Spleen (tissue), 11 donors: ENCODE data around the gene PRKCG. TPM values are rescaled to one million over a fixed set of nuclear protein-coding genes. Genes with fewer than 3 reads are reported as not detected.

Experiments
- DNase-seq: peaks from one replicate; pipeline ENCODE4 v3.0.0-alpha.2; 2020
- H3K27ac ChIP-seq, 8 donors: fragments of 200-600 bp; sonication (generic) in 7 of 8; 1 replicate in 4 of 8; 2 replicates in 4 of 8; pipeline versions ENCODE4 v1.5.0 to v1.8.0; 2016 to 2021; ENCODE audit warnings: inconsistent platforms in 4 of 8, mild to moderate bottlenecking in 4 of 8, moderate library complexity in 1 of 8
- H3K27me3 ChIP-seq, 7 donors: fragments of 200-600 bp; sonication (generic) in 6 of 7; replicated peaks in 1 of 7; 1 replicate in 4 of 7; 2 replicates in 3 of 7; pipeline versions ENCODE4 v1.5.0 to v1.8.0; 2016 to 2021; ENCODE audit warnings: inconsistent platforms in 3 of 7, mild to moderate bottlenecking in 1 of 7
- H3K36me3 ChIP-seq, 6 donors: fragments of 200-600 bp; sonication (generic) in 5 of 6; 1 replicate in 4 of 6; 2 replicates in 2 of 6; pipeline versions ENCODE4 v1.5.0 to v1.8.0; 2016 to 2021; ENCODE audit warnings: inconsistent platforms in 2 of 6
- H3K4me1 ChIP-seq, 6 donors: fragments of 200-600 bp; sonication (generic) in 5 of 6; 1 replicate in 3 of 6; 2 replicates in 3 of 6; pipeline versions ENCODE4 v1.5.0 to v1.8.0; 2016 to 2021; ENCODE audit warnings: inconsistent platforms in 3 of 6
- H3K4me3 ChIP-seq, 8 donors: fragments of 200-600 bp; sonication (generic) in 7 of 8; 1 replicate in 4 of 8; 2 replicates in 4 of 8; pipeline versions ENCODE4 v1.5.0 to v1.8.0; 2016 to 2021; ENCODE audit warnings: inconsistent platforms in 4 of 8, mild to moderate bottlenecking in 4 of 8, moderate library complexity in 2 of 8
- H3K9me3 ChIP-seq, 8 donors: fragments of 200-600 bp; sonication (generic) in 7 of 8; 1 replicate in 4 of 8; 2 replicates in 4 of 8; pipeline versions ENCODE4 v1.5.0 to v1.8.0; 2016 to 2021; ENCODE audit warnings: inconsistent platforms in 4 of 8
- CTCF ChIP-seq, 11 experiments: fragments of 200-600 bp in 7 of 11; fragments of 450-650 bp in 4 of 11; sonication (generic) in 4 of 11; IDR thresholded peaks in 8 of 11; conservative IDR thresholded peaks in 3 of 11; 1 replicate in 7 of 11; 2 replicates in 4 of 11; pipeline versions ENCODE4 v1.4.0 to v1.8.0; 2016 to 2021; ENCODE audit warnings: antibody characterized with exemption in 11 of 11, inconsistent platforms in 4 of 11, mild to moderate bottlenecking in 1 of 11
- POLR2A ChIP-seq, 3 donors: fragments of 450-650 bp; IDR thresholded peaks; one replicate each; pipeline ENCODE4 v1.5.1; 2017; ENCODE audit warnings: antibody characterized with exemption in 3 of 3, mild to moderate bottlenecking in 1 of 3
- POLR2AphosphoS5 ChIP-seq, 3 donors: sonication (generic); formaldehyde crosslinking; IDR thresholded peaks; one replicate each; pipeline ENCODE4 v1.5.1; 2017; ENCODE audit warnings: antibody characterized with exemption in 3 of 3
- WGBS, 5 donors: extraction: QIAGEN DNeasy Blood & Tissue Kit in 3 of 5; methylation state at CpG; one replicate each; pipeline versions ENCODE4 v1.1.5 to v1.1.7; 2013 to 2018; 5-methylcytosine and 5-hydroxymethylcytosine counted together
- intact Hi-C: fragments of 100-400 bp; cut with DNase I; formaldehyde crosslinking; loops from one replicate; pipeline ENCODE4 v1.15.0; 2023; ENCODE audit warnings: low total_unique reads
- polyA plus RNA-seq, 3 donors: library from polyadenylated mRNA; stranded (reverse); fragments of 200-250 nt; gene quantifications; one replicate each; pipeline ENCODE4 v1.2.1, GENCODE V29; 2013
- total RNA-seq, 7 donors: library from RNA; depleted of rRNA in 3 of 7; stranded (reverse); fragments of >200 nt in 3 of 7; fragmentation: NEBNext Ultra II Directional in 4 of 7; extraction: Animal tissue kit (Norgen Biotek cat#: 25700) in 4 of 7; gene quantifications; one replicate each; pipeline versions ENCODE4 v1.1.0 to v1.2.1, GENCODE V29; 2016 to 2021
- donor health status: healthy with polysubstance abuse.
- donor health status: DM: no; HTN: no; CAD: no; lungs with moderate emphysema.
- donor health status: DM: no; HTN: no; CAD: no.
- donor health status: Bipolar disorder and iron deficiency.
- donor health status: healthy.
- donor health status: DM: no; HTN: no; CAD: no.
- donor health status: DM: yes; HTN: yes; CAD: no.

The PRKCG gene
- total and polyA plus RNA-seq, 10 donors: 0.17 TPM; not detected in 9

GRCh38 chr19:53908106-53908934 lies 26.3 kb downstream of the PRKCG start:
- TF ChIP-seq POLR2A (IDR thresholded peaks at IDR 0.05): no peak
- TF ChIP-seq POLR2AphosphoS5 (IDR thresholded peaks at IDR 0.05): no peak
- peak in 1 of 11 experiments; percentile 24 for TF ChIP-seq CTCF (IDR thresholded peaks at IDR 0.05 in 8 of 11, conservative IDR thresholded peaks at IDR 0.05 in 3 of 11)
- Histone ChIP-seq H3K27ac (no peak overlapping the region), H3K4me1 (peaks cover 0 to 33% (median 22%) of the 10 kb centered on the region in 6 donors), H3K9me3 (peaks cover 0 to 4% (median 0%) of the 10 kb centered on the region in 8 donors), H3K4me3 (peak overlapping the region in 1 of 8 donors; percentile 30), H3K36me3 (no peaks in the 10 kb centered on the region), H3K27me3 (peaks cover 0 to 99% (median 56%) of the 10 kb centered on the region in 7 donors)
- WGBS, 5 donors: 5 to 8% (median 6%) methylated on average over 21 to 51 of the region's 51 CpGs
- DNase-seq: peak; percentile 80
- intact Hi-C loops: loop anchor here (10.0 kb wide), 1 partner anchor 116 kb away; no protein-coding TSS in a partner anchor

- TF ChIP-seq CTCF (IDR thresholded peaks at IDR 0.05 in 8 of 11, conservative IDR thresholded peaks at IDR 0.05 in 3 of 11) (no peak), POLR2AphosphoS5 (IDR thresholded peaks at IDR 0.05) (no peak), POLR2A (IDR thresholded peaks at IDR 0.05) (no peak)
- 1 to 6% (median 4%) methylated on average over 18 to 28 of the region's 28 CpGs for WGBS, 5 donors
- Histone ChIP-seq H3K4me1 (peaks cover 0 to 33% (median 22%) of the 10 kb centered on the region in 6 donors), H3K9me3 (peaks cover 0 to 4% (median 0%) of the 10 kb centered on the region in 8 donors), H3K27ac (no peak within 1 kb of the TSS), H3K27me3 (peaks cover 0 to 99% (median 56%) of the 10 kb centered on the region in 7 donors), H3K36me3 (no peaks in the 10 kb centered on the region), H3K4me3 (peak within 1 kb of the TSS in 1 of 8 donors; percentile 30)
- DNase-seq: no peak
- intact Hi-C loops: loop anchor here (10.0 kb wide), 1 partner anchor 116 kb away; no protein-coding TSS in a partner anchor
Measured at GRCh38 chr19:53908935-53909415, 27.0 kb downstream of the PRKCG start, which contains the start of gene CACNG7. Gene CACNG7, plus strand, starts transcription at chr19:53909278. Its CDS starts 3,554 bp downstream, at chr19:53912832.

GRCh38 chr19:53909471-53910169 lies 27.6 kb downstream of the PRKCG start:
- Histone ChIP-seq H3K27me3 (peaks cover 0 to 99% (median 56%) of the 10 kb centered on the region in 7 donors), H3K9me3 (peaks cover 0 to 4% (median 0%) of the 10 kb centered on the region in 8 donors), H3K4me3 (no peak overlapping the region), H3K4me1 (peaks cover 0 to 33% (median 22%) of the 10 kb centered on the region in 6 donors), H3K27ac (no peak overlapping the region), H3K36me3 (no peaks in the 10 kb centered on the region)
- TF ChIP-seq POLR2AphosphoS5 (IDR thresholded peaks at IDR 0.05): no peak
- no peak for TF ChIP-seq POLR2A (IDR thresholded peaks at IDR 0.05)
- no peak for TF ChIP-seq CTCF (IDR thresholded peaks at IDR 0.05 in 8 of 11, conservative IDR thresholded peaks at IDR 0.05 in 3 of 11)
- 2 to 4% (median 3%) methylated on average over 35 to 47 of the region's 47 CpGs for WGBS, 5 donors
- intact Hi-C loops: loop anchor here (10.0 kb wide), 1 partner anchor 115 kb away; no protein-coding TSS in a partner anchor
- DNase-seq: no peak
